GM18907 (cell line): Measurements from ENCODE around the gene TOGARAM2.

Source experiments
- ATAC-seq: cut with Tn5 transposase; IDR thresholded peaks from one replicate; pipeline ENCODE4 v1.9.1; 2021; ENCODE audit warnings: mild to moderate bottlenecking, moderate library complexity; ENCODE audit not compliant: unreplicated experiment

TOGARAM2 gene

DNA sequence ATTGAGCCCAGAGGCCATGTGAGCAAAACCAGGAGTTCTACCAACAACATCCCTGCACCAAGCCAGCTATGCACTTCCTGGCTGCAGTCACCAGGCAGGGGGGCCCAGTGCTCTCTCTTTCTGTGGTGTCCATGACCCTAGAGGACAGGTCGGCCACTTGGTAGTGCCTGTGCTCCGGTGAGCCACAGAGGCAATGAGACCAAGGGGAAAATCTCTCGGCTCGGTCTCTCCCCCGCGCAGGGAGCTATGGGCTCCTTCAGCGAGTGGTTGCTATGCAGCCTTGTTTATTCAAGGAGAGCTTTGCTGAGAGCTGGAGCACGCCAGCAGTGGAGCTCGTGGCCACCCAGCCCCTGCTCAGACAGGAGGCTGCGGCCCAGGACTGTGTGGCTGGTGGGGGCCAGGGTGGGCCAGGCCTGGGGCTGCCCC lies at the start of gene TOGARAM2:
TSS of gene TOGARAM2 (plus strand) at position 283 of the 426 bp plus-strand sequence. CDS start 13,537 bp downstream, outside the sequence.
- no peak for ATAC-seq

GRCh38 chr2:28934769-28935168 lies 46.3 kb upstream of the TOGARAM2 start:
- ATAC-seq: no peak

DNA sequence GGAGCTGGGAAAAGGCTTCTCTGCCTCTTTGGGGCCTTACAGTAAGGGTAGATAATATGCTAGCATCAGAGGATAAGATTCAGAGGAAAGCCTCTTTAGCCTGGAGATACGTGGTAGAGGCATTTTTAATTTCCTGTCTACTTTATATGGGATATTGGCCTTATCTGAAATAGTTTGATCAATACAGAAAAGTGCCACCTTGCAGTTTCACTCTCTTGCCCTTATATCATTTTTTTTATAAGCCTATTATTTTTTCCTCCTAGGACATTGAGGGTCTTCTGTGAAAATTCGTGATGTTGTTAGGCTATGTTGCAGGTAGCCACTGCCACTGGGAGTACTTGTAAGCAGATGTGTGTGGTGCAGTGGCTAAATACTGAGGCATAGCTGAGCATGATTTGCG lies 40.1 kb upstream of the TOGARAM2 start:
- ATAC-seq: no peak

DNA sequence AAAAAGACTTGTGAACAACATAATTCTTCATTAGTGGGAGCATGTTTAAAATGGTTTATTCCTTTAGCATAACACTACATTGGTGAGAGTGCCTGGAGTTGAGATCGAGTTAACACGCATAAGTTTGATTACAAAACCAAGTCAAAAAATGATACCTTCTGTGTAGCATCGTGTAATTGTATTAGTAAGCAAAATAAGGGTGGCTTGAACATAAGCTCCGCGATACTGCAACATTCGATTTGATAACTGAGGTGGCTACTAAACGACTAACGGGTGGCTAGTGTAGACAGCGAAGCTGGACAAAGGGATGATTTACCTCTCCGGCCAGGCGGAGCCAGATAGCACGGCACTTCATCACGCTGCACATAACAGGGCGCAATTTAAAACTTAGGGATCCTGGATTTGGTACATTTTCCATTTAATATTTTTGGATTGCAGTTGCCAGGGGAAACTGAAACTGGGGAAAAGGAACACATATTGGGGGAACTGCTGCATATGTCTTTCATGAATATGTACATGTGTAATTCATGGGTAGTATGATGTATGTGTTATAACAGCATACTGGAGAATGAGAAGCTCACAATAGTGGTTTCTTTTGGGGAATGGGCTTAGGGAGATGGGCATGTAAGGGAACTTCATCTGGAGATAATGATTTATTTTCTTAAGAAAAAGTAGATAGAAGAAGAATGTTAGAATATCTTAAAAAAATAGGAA lies 36.4 kb upstream of the TOGARAM2 start:
- no peak for ATAC-seq

DNA sequence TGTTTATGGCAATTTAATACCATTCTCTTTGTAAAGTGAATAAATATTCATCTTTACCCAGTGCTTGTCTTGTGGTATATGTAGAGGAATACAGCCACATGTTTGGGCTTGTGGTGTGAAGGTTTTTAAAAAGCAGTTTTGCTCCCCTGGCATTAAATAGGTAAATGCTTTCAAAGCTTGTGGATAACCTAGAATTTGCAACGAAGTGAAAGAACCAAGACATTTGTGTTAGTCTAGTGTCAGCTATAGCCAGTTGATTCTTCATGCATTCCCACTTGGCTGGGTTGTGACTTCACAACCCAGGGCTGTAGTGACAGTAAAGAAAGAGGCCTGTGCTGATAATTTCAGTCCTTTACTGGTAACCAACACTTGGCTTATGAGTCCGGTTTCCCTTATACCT lies 32.9 kb upstream of the TOGARAM2 start:
- ATAC-seq: no peak

DNA sequence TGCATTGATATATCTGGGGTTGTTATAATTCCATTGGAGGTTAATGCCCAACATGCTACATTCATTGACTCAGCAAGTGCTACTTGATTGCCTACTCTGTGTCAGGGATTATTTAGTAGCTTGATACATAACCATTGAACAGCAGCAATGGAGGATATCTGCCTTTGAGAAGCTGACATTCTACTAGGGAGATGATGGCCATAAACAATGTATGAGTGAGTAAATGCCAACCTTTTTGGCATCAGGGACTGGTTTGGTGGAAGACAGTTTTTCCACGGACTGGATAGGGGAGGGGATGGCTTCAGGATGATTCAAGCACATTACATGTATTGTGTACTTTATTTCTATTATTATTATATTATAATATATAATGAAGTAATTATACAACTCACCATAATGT lies 31.9 kb upstream of the TOGARAM2 start:
- no peak for ATAC-seq

GRCh38 chr2:28949617-28950305 lies 31.3 kb upstream of the TOGARAM2 start:
- no peak for ATAC-seq

DNA sequence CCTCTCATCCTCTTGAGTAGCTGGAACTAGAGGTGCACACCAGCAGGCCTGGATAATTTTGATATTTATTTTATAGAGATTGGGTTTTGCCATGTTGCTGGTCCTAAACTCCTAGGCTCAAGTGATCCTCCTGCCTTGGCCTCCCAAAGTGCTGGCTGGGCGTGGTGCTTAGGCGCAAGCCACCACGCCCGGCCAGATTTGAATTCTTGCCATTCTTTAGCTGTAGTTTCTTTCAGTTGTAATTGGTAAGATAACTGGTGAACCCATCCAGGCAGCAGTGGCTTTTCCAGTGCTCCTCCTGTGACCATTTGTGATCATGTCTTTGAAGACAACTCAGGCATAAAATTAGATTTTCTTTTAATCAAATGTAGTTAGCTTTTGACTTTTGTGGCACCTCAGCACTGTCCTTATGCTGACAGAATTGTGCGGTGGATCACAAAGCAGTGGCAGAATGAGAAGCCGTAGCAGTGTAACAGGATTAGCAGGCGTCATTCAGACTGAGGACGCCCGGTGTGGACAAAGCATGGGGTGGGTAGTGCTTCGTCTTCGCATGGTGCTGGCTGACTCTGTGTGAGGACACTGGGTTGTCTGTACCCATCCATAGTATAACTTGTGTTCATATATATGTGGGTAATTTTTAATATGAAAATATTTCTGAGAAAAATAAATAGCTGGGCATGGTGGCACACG lies 30.0 kb upstream of the TOGARAM2 start:
- ATAC-seq: no peak

DNA sequence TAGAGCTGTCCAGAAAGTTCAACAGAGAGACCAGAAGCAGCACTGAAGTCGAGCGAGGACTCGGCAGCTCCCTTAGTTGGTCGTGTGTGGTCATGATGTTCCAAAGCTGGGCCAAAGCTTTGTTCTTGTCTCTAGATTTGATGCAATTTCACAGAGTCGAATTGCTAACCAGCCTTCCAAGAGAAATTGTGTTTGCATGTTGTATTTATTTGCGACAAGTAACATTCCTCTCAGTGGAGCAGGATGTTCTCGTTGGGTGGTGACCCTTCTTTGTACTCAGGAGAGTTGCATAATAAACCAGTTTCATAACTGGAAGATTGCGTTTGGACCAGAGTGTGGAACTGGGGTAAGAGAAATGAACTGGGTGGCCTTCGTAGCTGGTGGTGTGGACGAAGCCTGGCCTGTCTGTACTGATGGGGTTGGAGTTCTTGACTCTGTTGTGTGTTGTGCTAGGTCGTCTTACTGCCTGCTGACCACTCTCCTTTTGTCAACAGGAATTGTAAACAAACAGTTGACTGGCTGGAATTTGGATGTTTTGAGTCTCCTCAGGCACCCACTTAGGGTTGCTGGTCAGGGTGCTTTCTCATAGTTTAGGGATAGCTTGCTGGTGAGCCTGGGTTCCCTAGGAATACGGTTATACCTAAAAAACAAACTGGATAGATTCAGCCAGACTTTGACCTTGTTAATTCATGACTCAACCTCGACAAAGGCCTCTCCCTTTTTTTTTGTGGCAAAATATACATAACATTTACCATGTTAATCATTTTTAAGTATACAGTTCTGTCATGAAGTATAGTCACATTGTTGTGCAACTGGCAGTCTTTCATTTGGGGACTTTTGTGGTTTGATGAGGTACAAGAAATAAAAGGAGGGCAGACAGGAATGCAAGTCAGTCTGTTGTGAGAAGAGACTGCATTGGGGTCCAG lies 28.9 kb upstream of the TOGARAM2 start:
- no peak for ATAC-seq

GRCh38 chr2:28952836-28953211 lies 28.3 kb upstream of the TOGARAM2 start:
- no peak for ATAC-seq

DNA sequence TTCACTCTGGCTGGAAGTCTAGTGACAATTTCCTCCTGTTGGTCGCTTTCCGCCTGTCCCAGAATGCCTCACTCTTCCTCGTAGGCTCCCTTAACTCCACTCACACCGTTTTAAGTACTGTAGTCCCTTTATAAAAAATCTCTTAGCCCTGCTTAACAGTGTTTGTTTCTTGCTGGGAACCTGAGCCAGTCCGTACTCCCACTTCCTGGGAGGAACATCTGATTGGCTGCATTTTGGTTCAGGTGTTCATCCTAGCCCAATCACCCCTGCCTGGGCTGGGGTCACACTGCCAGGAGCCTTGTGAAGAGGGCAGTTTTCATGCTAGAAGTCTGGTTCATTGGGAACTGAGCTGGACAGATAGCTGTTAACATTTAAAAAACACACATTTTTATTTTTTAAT lies 25.6 kb upstream of the TOGARAM2 start:
- no peak for ATAC-seq

GRCh38 chr2:28956415-28956826 lies 24.7 kb upstream of the TOGARAM2 start:
- no peak for ATAC-seq

- ATAC-seq: no peak
Measured at GRCh38 chr2:28956890-28957289, 24.2 kb upstream of the TOGARAM2 start.

- ATAC-seq: no peak
Measured at GRCh38 chr2:28958689-28959088, 22.4 kb upstream of the TOGARAM2 start.

DNA sequence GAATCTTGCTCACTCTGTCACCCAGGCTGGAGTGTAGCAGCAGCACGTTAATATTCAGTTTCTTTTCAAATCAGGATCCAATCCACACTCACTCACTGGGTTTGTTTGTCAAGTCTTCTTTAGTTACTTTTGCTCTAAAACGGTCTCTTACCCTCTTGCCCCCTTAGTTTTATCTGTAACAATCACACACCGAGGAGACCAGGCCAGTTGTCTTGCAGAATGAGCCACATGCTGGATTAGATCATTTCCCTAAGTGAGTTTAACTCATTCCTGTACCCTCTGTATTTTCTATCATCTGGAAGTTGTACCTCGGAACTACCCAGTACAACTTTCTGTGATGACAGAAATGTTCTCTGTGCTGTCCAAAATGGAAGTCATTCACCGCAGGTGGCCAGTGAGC lies 20.7 kb upstream of the TOGARAM2 start:
- no peak for ATAC-seq

GRCh38 chr2:28962505-28962904 lies 18.6 kb upstream of the TOGARAM2 start:
- ATAC-seq: no peak

DNA sequence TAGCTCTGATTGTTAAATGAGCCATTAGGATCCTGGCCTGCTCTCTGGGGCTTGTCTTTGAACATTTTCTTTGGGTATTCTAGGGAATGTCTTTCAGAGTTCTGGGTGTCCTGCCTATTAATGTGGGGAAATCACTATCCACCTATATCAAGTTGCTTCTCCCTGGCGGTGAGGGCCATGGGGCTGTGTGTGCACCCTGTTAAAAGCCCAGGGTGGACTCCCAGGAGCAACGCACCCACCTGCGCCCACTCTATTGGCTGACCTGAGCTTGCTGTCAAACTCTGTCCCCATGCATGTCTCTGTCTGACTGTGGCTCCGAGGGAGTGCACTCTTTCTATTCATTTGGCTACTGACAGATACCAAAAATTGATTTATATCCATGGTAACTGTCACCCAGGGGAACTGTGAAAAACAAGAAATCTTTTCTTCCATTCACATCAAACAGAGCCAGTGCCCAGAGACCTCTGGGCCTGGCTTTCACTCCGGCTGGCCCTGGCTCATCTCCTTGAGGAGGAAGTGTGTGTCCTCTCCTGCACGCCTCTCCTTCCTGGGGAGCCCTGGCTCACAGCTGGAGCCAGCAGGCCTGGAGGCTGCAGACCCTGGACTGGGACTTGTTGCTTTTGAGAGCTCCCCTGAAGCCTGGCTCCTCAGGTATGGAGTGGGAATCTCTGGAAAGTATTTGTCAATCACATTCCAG lies 10.5 kb upstream of the TOGARAM2 start:
- ATAC-seq: no peak

- no peak for ATAC-seq
Measured at GRCh38 chr2:28972778-28973335, 8.2 kb upstream of the TOGARAM2 start.

DNA sequence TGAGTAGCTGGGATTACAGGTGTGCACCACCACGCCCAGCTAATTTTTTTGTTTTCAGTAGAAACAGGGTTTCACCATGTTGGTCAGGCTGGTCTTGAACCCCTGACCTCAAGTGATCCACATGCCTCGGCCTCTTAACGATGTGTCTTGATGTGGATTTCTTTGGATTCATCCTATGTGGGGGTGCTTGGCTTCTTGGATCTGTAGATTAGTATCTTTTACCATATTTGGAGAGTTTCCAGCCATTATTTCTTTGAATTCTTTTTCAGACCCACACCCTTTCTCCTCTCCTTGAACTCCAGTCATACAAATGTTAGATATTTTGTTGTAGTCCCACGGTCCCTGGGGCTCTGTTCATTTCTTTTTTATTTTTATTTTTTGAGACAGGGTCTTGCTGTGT lies 6.8 kb upstream of the TOGARAM2 start:
- no peak for ATAC-seq

GRCh38 chr2:28975671-28976070 lies 5.4 kb upstream of the TOGARAM2 start:
- no peak for ATAC-seq
